K562 (cell line): ENCODE measurements around the gene CAMK2B. TPM values are rescaled to one million over a fixed set of nuclear protein-coding genes. Genes with fewer than 3 reads are reported as not detected.

Experiments used
- DDX20 ChIP-seq: fragments of 450-650 bp; IDR thresholded peaks from 2 replicates; pipeline ENCODE4 v1.6.1; 2016; ENCODE audit warnings: missing genetic modification characterization, low read depth, mild to moderate bottlenecking, missing compliant biosample characterization, moderate library complexity
- polyA plus RNA-seq, 8 experiments: library from polyadenylated mRNA; depleted of rRNA in 4 of 8; stranded (reverse) in 5 of 8; unstranded in 3 of 8; fragments of >200 nt; fragmentation: Nextera tagmentation in 2 of 8; fragmentation: Illumina TruSeq in 1 of 8; extraction: Ambion mirVana in 2 of 8; extraction: Trizol in 1 of 8; gene quantifications; 2 replicates each; pipeline versions ENCODE4 v1.2.1 to v1.2.3, GENCODE V29; 2011 to 2014; ENCODE audit warnings: inconsistent platforms in 1 of 8, missing spikeins in 1 of 8
- total RNA-seq, 7 experiments: library from RNA; depleted of rRNA in 6 of 7; stranded (reverse); fragments of >200 nt in 6 of 7; fragmentation: Illumina TruSeq in 2 of 7; extraction: Trizol in 2 of 7; gene quantifications; 2 replicates each; pipeline versions ENCODE4 v1.2.1 to v1.2.3, GENCODE V29; 2011 to 2021; ENCODE audit warnings: low replicate concordance in 1 of 7
- TF ChIP-seq, protein P1 (sequence below): fragments of 200-800 bp; sonication (Bioruptor generic); IDR thresholded peaks from 2 replicates; pipeline ENCODE4 v1.6.1; 2016; ENCODE audit warnings: missing genetic modification characterization, missing compliant biosample characterization
- TF ChIP-seq, protein P2 (sequence below), 2 experiments: IDR thresholded peaks in 1 of 2; conservative IDR thresholded peaks in 1 of 2; 2 replicates each; pipeline ENCODE4 v1.6.1; 2016; ENCODE audit warnings: low read depth in 2 of 2, mild to moderate bottlenecking in 1 of 2, missing compliant biosample characterization in 1 of 2, missing genetic modification characterization in 1 of 2, moderate library complexity in 1 of 2

CAMK2B gene
- total and polyA plus RNA-seq, 9 of the 15 experiments (the other 6 are each of a cell fraction or from before 2014, with no cell fraction given), result 0.04 to 0.09 (median 0.05) TPM; not detected in 4

DNA sequence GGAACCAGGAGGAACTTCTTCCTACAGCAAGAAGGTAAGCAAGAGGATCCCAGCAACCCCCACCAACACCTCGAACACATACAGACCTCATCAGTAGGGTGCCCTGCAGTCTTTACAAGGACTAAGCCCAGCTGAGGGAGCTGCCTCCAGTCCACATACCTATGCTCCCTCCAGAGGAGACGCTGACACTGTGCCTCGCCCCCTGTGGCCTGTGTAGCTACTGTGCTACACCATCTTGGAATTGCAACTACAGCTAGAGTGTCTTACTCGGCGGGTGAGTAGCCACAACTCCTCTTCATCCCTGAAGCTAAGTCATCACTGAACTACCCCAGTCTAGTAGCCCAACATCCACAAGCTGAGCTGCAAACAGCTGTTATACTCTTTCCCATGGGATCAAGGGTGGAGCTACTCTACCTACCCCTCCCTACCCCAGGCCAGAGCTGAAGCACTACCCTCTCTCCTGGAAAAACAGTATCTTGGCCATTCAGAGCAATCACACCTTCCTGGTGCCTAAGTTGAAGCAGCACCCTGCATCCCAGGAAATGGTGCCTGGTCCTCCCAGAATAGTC is 42.2 kb upstream of the CAMK2B start (continued):
- TF ChIP-seq, protein P1, sequence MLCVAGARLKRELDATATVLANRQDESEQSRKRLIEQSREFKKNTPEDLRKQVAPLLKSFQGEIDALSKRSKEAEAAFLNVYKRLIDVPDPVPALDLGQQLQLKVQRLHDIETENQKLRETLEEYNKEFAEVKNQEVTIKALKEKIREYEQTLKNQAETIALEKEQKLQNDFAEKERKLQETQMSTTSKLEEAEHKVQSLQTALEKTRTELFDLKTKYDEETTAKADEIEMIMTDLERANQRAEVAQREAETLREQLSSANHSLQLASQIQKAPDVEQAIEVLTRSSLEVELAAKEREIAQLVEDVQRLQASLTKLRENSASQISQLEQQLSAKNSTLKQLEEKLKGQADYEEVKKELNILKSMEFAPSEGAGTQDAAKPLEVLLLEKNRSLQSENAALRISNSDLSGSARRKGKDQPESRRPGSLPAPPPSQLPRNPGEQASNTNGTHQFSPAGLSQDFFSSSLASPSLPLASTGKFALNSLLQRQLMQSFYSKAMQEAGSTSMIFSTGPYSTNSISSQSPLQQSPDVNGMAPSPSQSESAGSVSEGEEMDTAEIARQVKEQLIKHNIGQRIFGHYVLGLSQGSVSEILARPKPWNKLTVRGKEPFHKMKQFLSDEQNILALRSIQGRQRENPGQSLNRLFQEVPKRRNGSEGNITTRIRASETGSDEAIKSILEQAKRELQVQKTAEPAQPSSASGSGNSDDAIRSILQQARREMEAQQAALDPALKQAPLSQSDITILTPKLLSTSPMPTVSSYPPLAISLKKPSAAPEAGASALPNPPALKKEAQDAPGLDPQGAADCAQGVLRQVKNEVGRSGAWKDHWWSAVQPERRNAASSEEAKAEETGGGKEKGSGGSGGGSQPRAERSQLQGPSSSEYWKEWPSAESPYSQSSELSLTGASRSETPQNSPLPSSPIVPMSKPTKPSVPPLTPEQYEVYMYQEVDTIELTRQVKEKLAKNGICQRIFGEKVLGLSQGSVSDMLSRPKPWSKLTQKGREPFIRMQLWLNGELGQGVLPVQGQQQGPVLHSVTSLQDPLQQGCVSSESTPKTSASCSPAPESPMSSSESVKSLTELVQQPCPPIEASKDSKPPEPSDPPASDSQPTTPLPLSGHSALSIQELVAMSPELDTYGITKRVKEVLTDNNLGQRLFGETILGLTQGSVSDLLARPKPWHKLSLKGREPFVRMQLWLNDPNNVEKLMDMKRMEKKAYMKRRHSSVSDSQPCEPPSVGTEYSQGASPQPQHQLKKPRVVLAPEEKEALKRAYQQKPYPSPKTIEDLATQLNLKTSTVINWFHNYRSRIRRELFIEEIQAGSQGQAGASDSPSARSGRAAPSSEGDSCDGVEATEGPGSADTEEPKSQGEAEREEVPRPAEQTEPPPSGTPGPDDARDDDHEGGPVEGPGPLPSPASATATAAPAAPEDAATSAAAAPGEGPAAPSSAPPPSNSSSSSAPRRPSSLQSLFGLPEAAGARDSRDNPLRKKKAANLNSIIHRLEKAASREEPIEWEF (CRISPR knock-in tag), result no peak
- TF ChIP-seq, protein P2, sequence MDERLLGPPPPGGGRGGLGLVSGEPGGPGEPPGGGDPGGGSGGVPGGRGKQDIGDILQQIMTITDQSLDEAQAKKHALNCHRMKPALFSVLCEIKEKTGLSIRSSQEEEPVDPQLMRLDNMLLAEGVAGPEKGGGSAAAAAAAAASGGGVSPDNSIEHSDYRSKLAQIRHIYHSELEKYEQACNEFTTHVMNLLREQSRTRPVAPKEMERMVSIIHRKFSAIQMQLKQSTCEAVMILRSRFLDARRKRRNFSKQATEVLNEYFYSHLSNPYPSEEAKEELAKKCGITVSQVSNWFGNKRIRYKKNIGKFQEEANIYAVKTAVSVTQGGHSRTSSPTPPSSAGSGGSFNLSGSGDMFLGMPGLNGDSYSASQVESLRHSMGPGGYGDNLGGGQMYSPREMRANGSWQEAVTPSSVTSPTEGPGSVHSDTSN (CRISPR knock-in tag; IDR thresholded peaks at IDR 0.05; ENCODE audit: low read depth), result no peak
- TF ChIP-seq, protein P2 (tag; conservative IDR thresholded peaks at IDR 0.05; ENCODE audit: low read depth), result no peak
- TF ChIP-seq DDX20 (tag), result no peak
- TF ChIP-seq, all 486 proteins: peak for 1
